ENCODE measurements around the gene UST. TPM values are rescaled to one million over a fixed set of nuclear protein-coding genes. Genes with fewer than 3 reads are reported as not detected.

The UST gene
- total RNA-seq, 1 experiment from 2014 or later, result 10.0 TPM

DNA sequence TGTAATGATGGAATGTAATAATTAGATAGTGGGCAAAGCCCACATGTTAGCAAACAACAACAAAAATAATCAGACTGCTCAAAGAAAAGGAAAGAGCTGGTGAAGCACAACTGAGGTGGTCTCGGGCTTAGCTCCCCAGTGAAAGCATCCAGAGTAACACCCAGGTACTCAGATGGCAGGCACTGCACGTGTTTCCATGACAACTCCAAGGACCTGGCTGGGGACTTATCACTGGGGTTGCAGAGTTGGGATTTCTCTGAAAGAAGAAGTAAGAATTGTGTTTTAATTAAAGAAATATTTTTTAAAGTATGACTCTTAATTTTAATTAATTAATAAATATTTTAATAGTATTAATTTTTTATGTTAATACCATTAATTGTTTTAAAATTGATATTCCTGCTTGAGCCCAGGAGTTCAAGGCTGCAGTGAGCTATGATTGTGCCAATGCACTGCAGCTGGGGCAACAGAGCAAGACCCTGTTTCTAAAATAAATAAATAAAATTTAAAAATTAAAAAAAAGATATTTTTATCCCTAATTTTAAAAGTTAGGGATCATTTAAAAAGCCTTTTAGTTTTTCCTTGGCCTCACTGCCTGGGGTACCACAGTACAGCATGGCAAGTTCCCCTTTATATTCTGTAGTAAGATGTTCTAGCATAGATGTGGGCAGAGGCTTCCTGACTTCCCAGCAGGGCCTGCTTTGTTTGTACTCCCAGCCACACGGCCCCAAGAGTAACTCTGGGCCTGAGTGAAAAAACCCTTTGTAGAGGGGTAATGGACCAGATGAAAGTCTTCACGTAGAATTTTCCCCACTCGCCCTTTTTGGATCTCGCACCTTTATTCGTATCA lies 42.2 kb upstream of the UST start:
- no peaks in the 10 kb centered on the region for H3K9me3 Mint-ChIP-seq (ENCODE audit: unreplicated experiment)
- H3K36me3 Mint-ChIP-seq (ENCODE audit: insufficient read depth, unreplicated experiment), result no peaks in the 10 kb centered on the region
- no peak for DNase-seq (ENCODE audit: unreplicated experiment)
- ChIA-PET POLR2A (no interaction called here), CTCF (interaction anchor here (3.2 kb wide), 1 partner anchor 127 kb away, joined by 17 read pairs; no protein-coding TSS in a partner anchor)
- H3K27me3 Mint-ChIP-seq (ENCODE audit: insufficient read depth, unreplicated experiment), result no peaks in the 10 kb centered on the region
- BruUV-seq (replicated peaks), result no TSS peak
- H3K27ac Mint-ChIP-seq (ENCODE audit: low read depth, unreplicated experiment), result no peak overlapping the region
- peaks cover 12% of the 10 kb centered on the region for H3K4me1 Mint-ChIP-seq (ENCODE audit: insufficient read depth, unreplicated experiment)
- TF ChIP-seq, protein P1, sequence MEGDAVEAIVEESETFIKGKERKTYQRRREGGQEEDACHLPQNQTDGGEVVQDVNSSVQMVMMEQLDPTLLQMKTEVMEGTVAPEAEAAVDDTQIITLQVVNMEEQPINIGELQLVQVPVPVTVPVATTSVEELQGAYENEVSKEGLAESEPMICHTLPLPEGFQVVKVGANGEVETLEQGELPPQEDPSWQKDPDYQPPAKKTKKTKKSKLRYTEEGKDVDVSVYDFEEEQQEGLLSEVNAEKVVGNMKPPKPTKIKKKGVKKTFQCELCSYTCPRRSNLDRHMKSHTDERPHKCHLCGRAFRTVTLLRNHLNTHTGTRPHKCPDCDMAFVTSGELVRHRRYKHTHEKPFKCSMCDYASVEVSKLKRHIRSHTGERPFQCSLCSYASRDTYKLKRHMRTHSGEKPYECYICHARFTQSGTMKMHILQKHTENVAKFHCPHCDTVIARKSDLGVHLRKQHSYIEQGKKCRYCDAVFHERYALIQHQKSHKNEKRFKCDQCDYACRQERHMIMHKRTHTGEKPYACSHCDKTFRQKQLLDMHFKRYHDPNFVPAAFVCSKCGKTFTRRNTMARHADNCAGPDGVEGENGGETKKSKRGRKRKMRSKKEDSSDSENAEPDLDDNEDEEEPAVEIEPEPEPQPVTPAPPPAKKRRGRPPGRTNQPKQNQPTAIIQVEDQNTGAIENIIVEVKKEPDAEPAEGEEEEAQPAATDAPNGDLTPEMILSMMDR (IDR thresholded peaks at IDR 0.05; ENCODE audit: unreplicated experiment), result no peak
- intact Hi-C loops (cut with micrococcal nuclease), result no loop called here
- no peak overlapping the region for H3K4me3 Mint-ChIP-seq (ENCODE audit: unreplicated experiment)

GRCh38 chr6:148708707-148709106 lies 38.1 kb upstream of the UST start:
- no peak overlapping the region for H3K4me3 Mint-ChIP-seq (ENCODE audit: unreplicated experiment)
- no peaks in the 10 kb centered on the region for H3K4me1 Mint-ChIP-seq (ENCODE audit: insufficient read depth, unreplicated experiment)
- ChIA-PET POLR2A (interaction anchor here (0.7 to 1.3 kb wide), 4 partner anchors 8 to 590 kb away, joined by 3 to 7 read pairs (median 4); no protein-coding TSS in a partner anchor), CTCF (interaction anchor here (0.6 to 0.7 kb wide), 3 partner anchors 9 to 780 kb away, joined by 3 read pairs; no protein-coding TSS in a partner anchor)
- BruUV-seq (replicated peaks), result no TSS peak
- H3K9me3 Mint-ChIP-seq (ENCODE audit: unreplicated experiment), result peaks cover 2% of the 10 kb centered on the region
- TF ChIP-seq, protein P1 (IDR thresholded peaks at IDR 0.05; ENCODE audit: unreplicated experiment), result no peak
- H3K27me3 Mint-ChIP-seq (ENCODE audit: insufficient read depth, unreplicated experiment), result no peaks in the 10 kb centered on the region
- intact Hi-C loops (cut with micrococcal nuclease), result no loop called here
- DNase-seq (ENCODE audit: unreplicated experiment), result no peak
- H3K27ac Mint-ChIP-seq (ENCODE audit: low read depth, unreplicated experiment), result no peak overlapping the region
- no peaks in the 10 kb centered on the region for H3K36me3 Mint-ChIP-seq (ENCODE audit: insufficient read depth, unreplicated experiment)

GRCh38 chr6:148709577-148709976 lies 37.3 kb upstream of the UST start:
- CTCF ChIA-PET, result interaction anchor here (0.7 kb wide), 1 partner anchor 9 kb away, joined by 3 read pairs; no protein-coding TSS in a partner anchor
- BruUV-seq (replicated peaks), result no TSS peak
- Mint-ChIP-seq H3K36me3 (ENCODE audit: insufficient read depth, unreplicated experiment) (no peaks in the 10 kb centered on the region), H3K9me3 (ENCODE audit: unreplicated experiment) (peaks cover 8% of the 10 kb centered on the region), H3K27me3 (ENCODE audit: insufficient read depth, unreplicated experiment) (no peaks in the 10 kb centered on the region), H3K4me1 (ENCODE audit: insufficient read depth, unreplicated experiment) (no peaks in the 10 kb centered on the region), H3K4me3 (ENCODE audit: unreplicated experiment) (no peak overlapping the region), H3K27ac (ENCODE audit: low read depth, unreplicated experiment) (no peak overlapping the region)
- TF ChIP-seq, protein P1 (IDR thresholded peaks at IDR 0.05; ENCODE audit: unreplicated experiment), result no peak
- DNase-seq (ENCODE audit: unreplicated experiment), result no peak
- POLR2A ChIA-PET, result interaction anchor here (1.3 kb wide), 1 partner anchor 9 kb away, joined by 5 read pairs; no protein-coding TSS in a partner anchor
- intact Hi-C loops (cut with micrococcal nuclease), result no loop called here

GRCh38 chr6:148711833-148712654 lies 34.8 kb upstream of the UST start:
- DNase-seq (ENCODE audit: unreplicated experiment), result no peak
- intact Hi-C loops (cut with micrococcal nuclease), result no loop called here
- Mint-ChIP-seq H3K27ac (ENCODE audit: low read depth, unreplicated experiment) (no peak overlapping the region), H3K36me3 (ENCODE audit: insufficient read depth, unreplicated experiment) (no peaks in the 10 kb centered on the region), H3K27me3 (ENCODE audit: insufficient read depth, unreplicated experiment) (no peaks in the 10 kb centered on the region), H3K4me1 (ENCODE audit: insufficient read depth, unreplicated experiment) (peaks cover 4% of the 10 kb centered on the region), H3K9me3 (ENCODE audit: unreplicated experiment) (peaks cover 15% of the 10 kb centered on the region), H3K4me3 (ENCODE audit: unreplicated experiment) (no peak overlapping the region)
- BruUV-seq (replicated peaks), result no TSS peak
- POLR2A ChIA-PET, result no interaction called here
- CTCF ChIA-PET, result interaction anchor here (0.6 kb wide), 1 partner anchor 204 kb away, joined by 5 read pairs; no protein-coding TSS in a partner anchor
- TF ChIP-seq, protein P1 (IDR thresholded peaks at IDR 0.05; ENCODE audit: unreplicated experiment), result no peak

Data from MCF 10A (cell line).